Activated gamma-delta T cell treated with Interleukin-2 at 50 U/mL for 16 hours (primary cell): ENCODE measurements around the gene MUC13.

Experiments
- DNase-seq: peaks from one replicate; pipeline ENCODE4 v3.0.0-alpha.2; 2020

MUC13 gene

DNA sequence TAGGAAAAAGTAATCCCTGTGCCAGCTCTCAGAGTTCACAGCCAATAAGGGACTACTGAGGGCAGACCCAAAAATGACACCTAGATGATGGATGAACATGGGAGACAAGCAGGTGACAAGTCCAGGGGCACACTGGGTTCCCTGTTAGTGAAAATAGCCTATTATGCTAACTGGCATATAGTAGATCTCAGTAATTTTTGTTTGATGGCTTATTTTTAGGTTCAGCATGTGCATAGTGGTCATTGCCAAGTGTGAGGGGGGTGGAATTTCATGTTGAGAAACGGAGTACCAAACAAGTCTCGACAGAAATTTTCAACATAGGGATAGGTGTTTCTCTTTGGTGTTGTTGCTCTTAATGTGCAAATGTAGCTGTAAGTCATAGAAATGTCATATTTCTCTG is 41.0 kb downstream of the MUC13 start:
- DNase-seq: no peak

- DNase-seq: no peak
Measured at GRCh38 chr3:124890573-124891190, 43.9 kb downstream of the MUC13 start.

- no peak for DNase-seq
Measured at GRCh38 chr3:124888482-124889441, 45.8 kb downstream of the MUC13 start.

DNA sequence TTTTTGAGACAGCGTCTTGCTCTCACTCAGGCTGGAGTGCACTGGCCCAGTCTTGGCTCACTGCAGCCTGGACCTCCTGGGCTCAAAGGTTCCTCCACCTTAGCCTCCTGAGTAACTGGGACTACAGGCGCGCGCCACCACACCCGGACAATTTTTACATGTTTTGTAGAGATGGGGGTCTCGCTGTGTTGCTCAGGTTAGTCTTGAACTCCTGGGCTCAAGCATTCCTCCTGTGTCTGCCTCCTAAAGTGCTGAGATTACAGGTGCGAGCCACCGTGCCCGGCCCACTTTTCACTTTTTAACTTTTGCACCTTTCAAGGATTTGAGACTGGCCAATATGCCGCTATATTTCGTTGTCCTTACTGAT is 46.6 kb downstream of the MUC13 start:
- DNase-seq: no peak

DNA sequence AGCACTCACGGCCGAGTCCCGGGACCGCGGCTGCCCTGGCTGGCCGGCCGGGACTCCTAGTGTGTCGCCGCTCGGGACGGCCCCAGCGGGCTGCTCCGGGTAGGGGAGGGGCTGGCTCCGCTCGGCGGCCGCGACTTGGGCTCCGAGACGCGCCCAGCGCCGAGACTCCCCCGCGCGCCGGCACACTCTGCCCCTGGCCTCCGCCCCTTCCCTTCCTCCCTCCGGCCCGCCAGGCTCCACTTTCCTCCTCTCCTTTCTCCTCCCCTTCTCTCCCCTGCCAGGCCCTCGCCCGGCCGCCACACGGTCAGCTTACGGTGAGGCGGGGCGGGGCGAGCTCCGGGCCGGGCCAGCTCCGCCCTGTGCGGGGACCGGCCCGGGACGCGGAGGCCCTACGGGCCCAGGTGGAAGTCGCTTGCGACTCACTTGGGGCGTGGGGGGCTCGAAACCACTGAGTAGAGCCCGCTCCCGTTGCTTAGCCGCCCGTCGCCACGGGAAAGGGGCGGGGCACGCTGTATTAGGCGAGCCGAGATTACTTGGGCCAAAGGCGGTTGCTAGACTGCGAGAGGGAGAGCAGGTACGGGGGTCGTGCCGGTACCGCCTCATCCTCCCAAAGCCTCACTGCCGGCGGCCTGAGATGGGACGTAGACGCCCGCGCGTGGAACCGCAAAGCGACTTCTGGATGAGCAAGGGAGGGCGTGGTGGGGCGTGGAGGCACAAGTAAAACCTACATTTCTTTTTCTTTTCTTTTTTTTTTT is 47.2 kb downstream of the MUC13 start, which contains the start of gene ITGB5:
Gene ITGB5, minus strand, starts transcription at position 189 of the 755 bp plus-strand sequence. CDS start 365 bp downstream, outside the sequence.
- peak; percentile 9 for DNase-seq

- DNase-seq: peak; percentile 7
Measured at GRCh38 chr3:124886168-124887056, 48.1 kb downstream of the MUC13 start.

DNA sequence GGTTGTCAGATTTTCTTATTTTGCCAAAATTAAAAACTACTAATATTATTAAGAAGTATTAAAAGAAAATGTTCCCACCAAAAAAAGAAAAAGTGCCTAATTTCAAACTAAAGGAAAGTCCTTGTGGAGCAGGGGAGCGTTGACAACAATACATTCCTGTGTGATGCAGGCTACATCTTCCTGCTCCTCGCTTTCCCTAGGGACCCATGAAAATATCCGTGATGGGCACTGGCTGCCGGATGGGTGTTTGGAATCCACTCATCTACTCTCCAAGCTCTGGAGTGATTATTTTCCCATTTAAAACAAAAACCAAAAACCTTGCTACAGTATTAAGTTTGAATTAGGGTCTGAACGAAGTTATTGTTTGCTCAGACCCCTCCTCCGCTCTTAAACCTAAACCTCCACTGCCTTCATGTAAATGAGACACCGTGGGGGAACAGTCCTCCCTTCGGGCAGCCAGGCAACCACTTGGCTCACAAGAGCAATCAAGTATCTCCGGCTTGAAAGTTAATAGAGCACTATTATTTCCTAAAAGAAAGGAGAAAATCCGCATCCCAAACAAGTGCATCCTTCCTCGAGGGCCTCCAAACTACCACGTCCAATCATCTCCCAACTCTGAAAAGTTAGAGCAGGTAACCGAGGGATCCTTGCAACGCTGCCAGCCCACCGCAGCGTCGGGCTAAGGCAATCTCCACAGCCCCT is 48.9 kb downstream of the MUC13 start:
- DNase-seq: no peak

DNA sequence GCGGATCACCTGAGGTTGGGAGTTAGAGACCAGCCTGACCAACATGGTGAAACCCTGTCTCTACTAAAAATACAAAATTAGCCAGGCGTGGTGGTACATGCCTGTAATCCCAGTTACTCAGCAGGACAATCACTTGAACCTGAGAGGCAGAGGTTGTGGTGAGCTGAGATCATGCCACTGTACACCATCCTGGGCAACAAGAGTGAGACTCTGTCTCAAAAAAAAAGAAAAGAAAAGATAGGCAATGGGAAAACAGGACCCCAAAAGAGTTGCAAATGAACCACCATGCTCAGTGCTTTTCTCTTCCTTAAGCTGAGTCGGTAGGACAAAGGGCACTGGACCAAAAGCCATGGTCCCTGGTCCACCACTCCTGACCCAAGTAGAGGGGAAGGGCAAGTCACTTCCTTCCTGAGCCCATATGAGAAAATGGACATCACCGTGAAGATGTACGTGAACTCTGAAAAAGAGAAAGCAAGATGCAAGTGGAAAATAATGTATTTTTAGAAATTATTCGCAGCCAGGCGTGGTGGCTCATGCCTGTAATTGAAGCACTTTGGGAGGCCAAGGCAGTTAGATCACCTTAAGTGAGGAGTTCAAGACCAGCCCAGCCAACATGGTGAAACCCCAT is 50.0 kb downstream of the MUC13 start:
- DNase-seq: no peak

- DNase-seq: no peak
Measured at GRCh38 chr3:124883766-124884473, 50.6 kb downstream of the MUC13 start.

DNA sequence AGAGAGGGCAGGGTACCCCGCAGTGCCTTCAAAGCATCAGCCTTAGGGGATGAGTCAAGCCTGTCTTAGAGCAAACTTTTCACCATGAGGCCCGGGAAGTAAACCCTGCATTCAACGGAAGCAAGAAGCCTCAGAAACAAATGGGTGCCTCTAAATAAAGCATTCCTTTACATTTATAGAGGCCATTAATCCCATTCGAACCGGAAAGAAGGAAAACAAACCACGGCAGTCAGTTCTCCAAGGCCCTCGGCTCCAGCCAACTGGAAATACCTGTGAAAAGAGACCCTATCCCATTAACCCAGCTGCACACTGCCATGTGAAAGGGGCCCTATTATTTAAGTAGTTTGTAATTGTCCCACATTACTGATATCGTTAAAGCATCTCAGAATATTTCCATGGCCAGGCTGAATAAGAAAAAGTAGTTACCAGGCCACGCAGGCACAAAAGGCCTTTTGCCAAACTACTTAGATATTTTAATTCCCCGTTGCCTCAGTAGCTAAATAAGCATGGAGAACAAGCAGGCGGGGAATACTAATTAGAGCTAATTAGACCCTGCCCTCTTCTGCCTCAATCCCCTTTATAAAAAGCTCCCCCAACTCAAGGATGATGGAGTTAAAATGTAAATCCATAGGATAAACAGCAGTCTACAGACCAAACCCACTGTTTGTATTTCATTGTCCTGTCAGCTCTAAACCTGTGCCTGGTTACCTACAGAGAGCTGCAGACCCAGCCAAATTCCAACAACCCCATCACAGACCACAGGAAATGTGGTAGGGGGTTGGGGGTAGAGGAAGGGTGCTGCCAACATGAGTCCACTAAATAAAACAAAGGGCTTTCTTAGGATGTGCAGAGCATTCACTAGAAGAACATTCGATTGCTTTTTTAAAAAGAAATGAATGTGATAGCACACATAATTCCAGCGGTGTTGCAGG is 51.5 kb downstream of the MUC13 start:
- no peak for DNase-seq

DNA sequence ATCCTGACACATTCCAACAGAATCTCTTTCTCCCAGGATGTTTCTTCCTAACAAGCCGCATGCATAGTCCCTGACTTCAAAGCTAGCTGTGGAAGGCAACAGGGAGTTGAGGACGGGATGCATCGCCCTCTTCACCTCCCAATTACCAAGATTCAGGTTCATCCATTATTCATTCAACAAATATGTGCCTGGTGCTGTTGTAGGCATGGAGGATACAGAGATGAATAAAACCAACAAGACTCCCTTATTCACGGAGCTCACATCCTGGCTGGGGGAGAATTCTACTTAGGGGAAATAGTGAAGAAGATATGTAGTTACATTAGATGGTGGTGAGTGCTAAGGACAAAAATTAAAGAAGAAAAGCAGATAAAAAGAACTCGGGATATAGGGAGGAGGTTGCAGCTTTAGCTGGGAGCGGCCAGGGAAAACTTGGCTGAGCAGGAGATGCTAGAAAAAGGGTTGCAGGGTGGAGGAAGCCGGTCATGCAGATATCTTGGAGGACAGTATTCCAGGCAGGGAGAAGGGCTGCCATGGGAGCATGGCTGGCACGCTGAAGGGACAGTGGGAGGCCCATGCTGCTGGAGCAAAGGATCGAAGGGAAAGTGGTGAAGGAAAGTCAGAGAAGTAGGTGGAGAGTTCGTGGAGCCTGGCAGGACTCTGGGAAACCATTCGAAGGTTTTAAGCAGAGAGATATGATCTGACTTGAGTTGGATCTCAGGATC is 52.4 kb downstream of the MUC13 start:
- DNase-seq: no peak

- DNase-seq: no peak
Measured at GRCh38 chr3:124879337-124879680, 55.2 kb downstream of the MUC13 start.

GRCh38 chr3:124878561-124879336 is 55.8 kb downstream of the MUC13 start:
- DNase-seq: no peak

- no peak for DNase-seq
Measured at GRCh38 chr3:124877674-124878073, 56.9 kb downstream of the MUC13 start.

DNA sequence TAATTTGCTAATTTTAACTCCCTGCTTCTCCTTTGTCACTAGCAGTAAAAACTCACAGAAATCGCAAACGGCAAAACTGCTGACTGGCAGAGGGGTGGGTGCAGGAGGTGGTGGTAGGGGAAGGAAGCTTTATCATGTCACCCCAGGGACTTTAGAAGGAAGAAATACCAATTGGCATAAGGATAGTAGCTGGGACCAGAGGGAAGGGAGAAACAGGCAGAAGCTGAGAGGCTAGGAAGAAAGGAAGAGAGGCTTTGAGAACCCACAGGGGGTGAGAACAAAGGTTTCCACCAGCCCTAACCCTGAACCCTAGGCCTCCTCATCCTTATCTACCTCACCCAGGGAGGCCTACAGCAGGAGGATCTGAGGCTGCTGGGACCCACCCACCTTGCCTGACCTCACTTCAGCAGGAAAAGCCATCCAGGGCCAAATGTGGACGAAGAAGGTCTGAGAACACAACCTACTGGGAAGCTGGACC is 58.1 kb downstream of the MUC13 start:
- DNase-seq: no peak

DNA sequence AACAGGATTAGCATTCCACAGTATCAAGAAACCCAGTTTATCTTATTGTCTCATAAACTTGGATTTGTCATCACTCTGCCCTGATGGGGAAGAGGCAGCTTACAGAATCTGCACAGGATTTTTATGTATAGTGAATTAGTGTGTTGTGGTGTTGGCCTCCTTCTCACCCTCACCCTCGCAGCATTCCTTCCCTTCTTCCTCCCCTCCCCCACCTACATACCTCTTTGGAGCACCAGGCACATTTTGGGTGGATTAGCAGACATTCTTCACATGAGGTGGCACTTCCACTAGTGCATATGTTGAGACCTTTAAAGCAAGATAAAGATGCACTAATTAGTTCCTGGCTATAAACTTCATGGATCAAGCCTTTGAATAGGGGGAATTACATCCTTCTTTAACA is 61.3 kb downstream of the MUC13 start:
- DNase-seq: no peak

- DNase-seq: no peak
Measured at GRCh38 chr3:124867511-124867910, 67.0 kb downstream of the MUC13 start.

DNA sequence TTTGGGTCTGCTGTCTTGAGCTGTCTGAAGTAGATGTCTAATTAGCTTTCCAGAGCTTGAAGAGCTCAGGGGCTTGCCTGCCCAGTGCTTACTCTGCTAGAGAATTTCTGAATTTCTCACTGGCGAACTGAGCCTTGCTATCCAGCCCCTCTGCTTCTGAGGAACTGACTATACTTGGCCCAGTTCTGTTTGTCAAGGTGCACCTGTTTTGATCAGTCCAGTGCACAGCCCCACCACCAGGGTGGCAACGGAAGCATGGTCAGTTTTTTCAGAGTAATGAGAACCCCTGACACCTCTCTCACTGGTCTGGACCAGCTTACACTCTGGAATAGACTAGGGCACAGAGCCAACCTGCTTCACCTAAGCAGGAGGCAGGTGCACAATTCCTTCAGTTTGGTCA is 72.5 kb downstream of the MUC13 start:
- DNase-seq: no peak
